Endothelial cell of umbilical vein (primary cell): ENCODE data around the gene KIF5C.

Source experiments
- EZH2 ChIP-seq: IDR thresholded peaks from 2 replicates; pipeline ENCODE4 v1.6.1; 2012; ENCODE audit warnings: borderline replicate concordance, low read depth, mild to moderate bottlenecking, moderate library complexity, low read length, inconsistent platforms; ENCODE audit not compliant: severe bottlenecking
- JUN ChIP-seq: IDR thresholded peaks from 2 replicates; pipeline ENCODE4 v1.6.1; 2011; ENCODE audit warnings: borderline replicate concordance, low read depth; ENCODE audit not compliant: insufficient read length, insufficient read depth
- MAX ChIP-seq: IDR thresholded peaks from 2 replicates; pipeline ENCODE4 v1.6.1; 2011; ENCODE audit not compliant: insufficient read depth, insufficient read length
- POLR2AphosphoS5 ChIP-seq: IDR thresholded peaks from 2 replicates; pipeline ENCODE4 v1.6.1; 2012; ENCODE audit warnings: low read depth, mild to moderate bottlenecking, control low read depth, low read length, moderate library complexity; ENCODE audit not compliant: insufficient read depth

GRCh38 chr2:148853458-148853857, 21.6 kb upstream of the KIF5C start:
- TF ChIP-seq POLR2AphosphoS5 (no peak), JUN (no peak), EZH2 (no peak), MAX (no peak)
